Activated T-cell treated with anti-CD3 and anti-CD28 coated beads, Interleukin-2, amount 50 U/mL, for 4 hours (primary cell): Measurements from ENCODE around the gene HHIPL1. TPM values are rescaled to one million over a fixed set of nuclear protein-coding genes. Genes with fewer than 3 reads are reported as not detected.

Source experiments
- ATAC-seq, 2 donors: fragments of 200-7000 bp; cut with Tn5 transposase; one replicate each; pipeline ENCODE4 v1.10.0; 2021
- DNase-seq: peaks from one replicate; pipeline ENCODE4 v3.0.0-alpha.2; 2020
- H3K27me3 Mint-ChIP-seq: one replicate; pipeline ENCODE4 v1.8.0; 2021; ENCODE audit warnings: low read depth, mixed read lengths
- H3K36me3 Mint-ChIP-seq: one replicate; pipeline ENCODE4 v1.8.0; 2022; ENCODE audit warnings: mixed read lengths; ENCODE audit not compliant: insufficient read depth
- H3K4me1 Mint-ChIP-seq: one replicate; pipeline ENCODE4 v1.8.0; 2021; ENCODE audit warnings: low read depth, mixed read lengths
- H3K4me3 Mint-ChIP-seq: one replicate; pipeline ENCODE4 v1.8.0; 2021; ENCODE audit warnings: mild to moderate bottlenecking, moderate library complexity, mixed read lengths
- H3K9me3 Mint-ChIP-seq: one replicate; pipeline ENCODE4 v1.8.0; 2021; ENCODE audit warnings: mixed read lengths
- total RNA-seq, 3 donors: library from RNA; stranded (reverse); gene quantifications; one replicate each; pipeline ENCODE4 v1.2.1, GENCODE V29; 2021

The HHIPL1 gene
- total RNA-seq, 3 donors from 2014 or later: not detected

- Mint-ChIP-seq H3K4me1 (no peaks in the 10 kb centered on the region), H3K27me3 (peaks cover 11% of the 10 kb centered on the region), H3K4me3 (no peak overlapping the region), H3K36me3 (no peaks in the 10 kb centered on the region), H3K9me3 (no peaks in the 10 kb centered on the region)
- no peak for ATAC-seq
- no peak for DNase-seq
Measured at GRCh38 chr14:99667045-99667444, 22.1 kb downstream of the HHIPL1 start.

- no peak overlapping the region for H3K4me3 Mint-ChIP-seq
- peaks cover 5% of the 10 kb centered on the region for H3K4me1 Mint-ChIP-seq
Measured at GRCh38 chr14:99667821-99668220, 22.9 kb downstream of the HHIPL1 start.

GRCh38 chr14:99668307-99669295 is 23.7 kb downstream of the HHIPL1 start:
- H3K36me3 Mint-ChIP-seq: no peaks in the 10 kb centered on the region
- no peak overlapping the region for H3K4me3 Mint-ChIP-seq
- peaks cover 10% of the 10 kb centered on the region for H3K4me1 Mint-ChIP-seq
- H3K9me3 Mint-ChIP-seq: no peaks in the 10 kb centered on the region
- DNase-seq (no peak), ATAC-seq (no peak)
- H3K27me3 Mint-ChIP-seq: peaks cover 6% of the 10 kb centered on the region

More at GRCh38 chr14:99667821-99668220, 22.9 kb downstream of the HHIPL1 start:
- Mint-ChIP-seq H3K27me3 (peaks cover 8% of the 10 kb centered on the region), H3K9me3 (no peaks in the 10 kb centered on the region), H3K36me3 (no peaks in the 10 kb centered on the region)
- ATAC-seq: no peak
- DNase-seq: no peak

GRCh38 chr14:99670361-99671234 is 25.7 kb downstream of the HHIPL1 start:
- Mint-ChIP-seq H3K9me3 (no peaks in the 10 kb centered on the region), H3K4me1 (peaks cover 10% of the 10 kb centered on the region), H3K4me3 (no peak overlapping the region), H3K27me3 (peaks cover 15% of the 10 kb centered on the region), H3K36me3 (no peaks in the 10 kb centered on the region)
- ATAC-seq: no peak
- DNase-seq: no peak

- Mint-ChIP-seq H3K27me3 (peaks cover 16% of the 10 kb centered on the region), H3K9me3 (no peaks in the 10 kb centered on the region), H3K4me3 (no peak overlapping the region), H3K36me3 (no peaks in the 10 kb centered on the region), H3K4me1 (peaks cover 16% of the 10 kb centered on the region)
- DNase-seq: no peak
- ATAC-seq: no peak
Measured at GRCh38 chr14:99671235-99672224, 26.6 kb downstream of the HHIPL1 start.

GRCh38 chr14:99672506-99673304 is 27.8 kb downstream of the HHIPL1 start:
- H3K4me1 Mint-ChIP-seq: peaks cover 21% of the 10 kb centered on the region

GRCh38 chr14:99673305-99674063 is 28.6 kb downstream of the HHIPL1 start:
- Mint-ChIP-seq H3K36me3 (no peaks in the 10 kb centered on the region), H3K4me1 (peaks cover 21% of the 10 kb centered on the region), H3K9me3 (no peaks in the 10 kb centered on the region), H3K4me3 (no peak overlapping the region), H3K27me3 (peaks cover 16% of the 10 kb centered on the region)
- DNase-seq (no peak), ATAC-seq (no peak)

More at GRCh38 chr14:99672506-99673304, 27.8 kb downstream of the HHIPL1 start:
- Mint-ChIP-seq H3K4me3 (no peak overlapping the region), H3K36me3 (no peaks in the 10 kb centered on the region), H3K27me3 (peaks cover 16% of the 10 kb centered on the region), H3K9me3 (no peaks in the 10 kb centered on the region)
- DNase-seq (no peak), ATAC-seq (no peak)

- H3K4me1 Mint-ChIP-seq: peaks cover 21% of the 10 kb centered on the region
- no peak overlapping the region for H3K4me3 Mint-ChIP-seq
- no peak for ATAC-seq
- H3K27me3 Mint-ChIP-seq: peaks cover 16% of the 10 kb centered on the region
- DNase-seq: no peak
- H3K9me3 Mint-ChIP-seq: no peaks in the 10 kb centered on the region
- no peaks in the 10 kb centered on the region for H3K36me3 Mint-ChIP-seq
Measured at GRCh38 chr14:99674064-99674650, 29.2 kb downstream of the HHIPL1 start.

- DNase-seq: no peak
- no peak overlapping the region for H3K4me3 Mint-ChIP-seq
- no peaks in the 10 kb centered on the region for H3K9me3 Mint-ChIP-seq
- no peak for ATAC-seq
- H3K4me1 Mint-ChIP-seq: peaks cover 21% of the 10 kb centered on the region
- H3K36me3 Mint-ChIP-seq: no peaks in the 10 kb centered on the region
- H3K27me3 Mint-ChIP-seq: peaks cover 16% of the 10 kb centered on the region
Measured at GRCh38 chr14:99674776-99675381, 29.9 kb downstream of the HHIPL1 start.

- peaks cover 21% of the 10 kb centered on the region for H3K4me1 Mint-ChIP-seq
- DNase-seq (no peak), ATAC-seq (no peak)
- peaks cover 16% of the 10 kb centered on the region for H3K27me3 Mint-ChIP-seq
- H3K4me3 Mint-ChIP-seq: no peak overlapping the region
- H3K36me3 Mint-ChIP-seq: no peaks in the 10 kb centered on the region
- H3K9me3 Mint-ChIP-seq: no peaks in the 10 kb centered on the region
Measured at GRCh38 chr14:99675382-99675835, 30.5 kb downstream of the HHIPL1 start.

GRCh38 chr14:99675951-99676350 is 31.0 kb downstream of the HHIPL1 start:
- Mint-ChIP-seq H3K4me3 (no peak overlapping the region), H3K36me3 (no peaks in the 10 kb centered on the region), H3K9me3 (no peaks in the 10 kb centered on the region)

GRCh38 chr14:99676657-99677056 is 31.7 kb downstream of the HHIPL1 start:
- DNase-seq (no peak), ATAC-seq (no peak)
- H3K4me1 Mint-ChIP-seq: peaks cover 21% of the 10 kb centered on the region
- no peaks in the 10 kb centered on the region for H3K9me3 Mint-ChIP-seq
- no peaks in the 10 kb centered on the region for H3K36me3 Mint-ChIP-seq
- H3K4me3 Mint-ChIP-seq: no peak overlapping the region
- H3K27me3 Mint-ChIP-seq: peaks cover 16% of the 10 kb centered on the region

More at GRCh38 chr14:99675951-99676350, 31.0 kb downstream of the HHIPL1 start:
- no peak for ATAC-seq
- no peak for DNase-seq
- H3K27me3 Mint-ChIP-seq: peaks cover 16% of the 10 kb centered on the region
- peaks cover 21% of the 10 kb centered on the region for H3K4me1 Mint-ChIP-seq
